ENCODE measurements around the gene ARHGEF17.

ARHGEF17 gene

DNA sequence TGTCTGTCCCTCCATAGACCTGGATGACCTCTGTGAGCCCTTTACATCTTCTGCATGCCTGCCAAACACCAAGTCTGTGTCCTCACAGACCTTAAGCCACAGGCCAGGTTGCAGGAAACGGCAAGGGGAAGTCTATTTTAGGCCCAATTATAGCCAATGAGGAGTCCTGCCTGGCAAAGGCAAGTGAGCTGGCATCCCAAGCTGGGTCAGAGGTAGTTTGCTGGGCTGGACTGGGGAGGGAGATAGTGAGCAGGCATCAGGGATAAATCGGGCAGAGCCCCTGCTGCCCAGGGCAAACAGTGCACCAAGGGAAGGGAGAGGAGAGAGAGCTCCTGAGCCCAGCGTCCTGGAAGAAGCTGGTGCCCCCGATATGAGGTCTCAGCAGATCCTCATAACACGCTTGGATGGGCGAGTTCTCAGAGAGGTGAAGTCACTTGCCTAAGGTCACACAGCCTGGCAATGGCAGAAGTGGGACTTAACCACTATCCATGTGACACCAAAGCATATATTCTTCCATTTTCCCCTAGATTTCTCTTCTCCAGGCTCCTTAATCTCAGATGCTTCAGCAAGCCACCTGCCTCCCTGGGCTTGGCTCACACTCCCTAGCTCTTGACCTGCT, 64.4 kb downstream of the ARHGEF17 start:
- TF ChIP-seq SIN3A (IDR thresholded peaks at IDR 0.05; ENCODE audit: borderline replicate concordance, insufficient read depth, low read length) = no peak
- TF ChIP-seq, protein P1, sequence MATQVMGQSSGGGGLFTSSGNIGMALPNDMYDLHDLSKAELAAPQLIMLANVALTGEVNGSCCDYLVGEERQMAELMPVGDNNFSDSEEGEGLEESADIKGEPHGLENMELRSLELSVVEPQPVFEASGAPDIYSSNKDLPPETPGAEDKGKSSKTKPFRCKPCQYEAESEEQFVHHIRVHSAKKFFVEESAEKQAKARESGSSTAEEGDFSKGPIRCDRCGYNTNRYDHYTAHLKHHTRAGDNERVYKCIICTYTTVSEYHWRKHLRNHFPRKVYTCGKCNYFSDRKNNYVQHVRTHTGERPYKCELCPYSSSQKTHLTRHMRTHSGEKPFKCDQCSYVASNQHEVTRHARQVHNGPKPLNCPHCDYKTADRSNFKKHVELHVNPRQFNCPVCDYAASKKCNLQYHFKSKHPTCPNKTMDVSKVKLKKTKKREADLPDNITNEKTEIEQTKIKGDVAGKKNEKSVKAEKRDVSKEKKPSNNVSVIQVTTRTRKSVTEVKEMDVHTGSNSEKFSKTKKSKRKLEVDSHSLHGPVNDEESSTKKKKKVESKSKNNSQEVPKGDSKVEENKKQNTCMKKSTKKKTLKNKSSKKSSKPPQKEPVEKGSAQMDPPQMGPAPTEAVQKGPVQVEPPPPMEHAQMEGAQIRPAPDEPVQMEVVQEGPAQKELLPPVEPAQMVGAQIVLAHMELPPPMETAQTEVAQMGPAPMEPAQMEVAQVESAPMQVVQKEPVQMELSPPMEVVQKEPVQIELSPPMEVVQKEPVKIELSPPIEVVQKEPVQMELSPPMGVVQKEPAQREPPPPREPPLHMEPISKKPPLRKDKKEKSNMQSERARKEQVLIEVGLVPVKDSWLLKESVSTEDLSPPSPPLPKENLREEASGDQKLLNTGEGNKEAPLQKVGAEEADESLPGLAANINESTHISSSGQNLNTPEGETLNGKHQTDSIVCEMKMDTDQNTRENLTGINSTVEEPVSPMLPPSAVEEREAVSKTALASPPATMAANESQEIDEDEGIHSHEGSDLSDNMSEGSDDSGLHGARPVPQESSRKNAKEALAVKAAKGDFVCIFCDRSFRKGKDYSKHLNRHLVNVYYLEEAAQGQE (IDR thresholded peaks at IDR 0.05; ENCODE audit: insufficient read depth in 1 of 2, low read depth in 2 of 2, low read length in 2 of 2) = no peak

DNA sequence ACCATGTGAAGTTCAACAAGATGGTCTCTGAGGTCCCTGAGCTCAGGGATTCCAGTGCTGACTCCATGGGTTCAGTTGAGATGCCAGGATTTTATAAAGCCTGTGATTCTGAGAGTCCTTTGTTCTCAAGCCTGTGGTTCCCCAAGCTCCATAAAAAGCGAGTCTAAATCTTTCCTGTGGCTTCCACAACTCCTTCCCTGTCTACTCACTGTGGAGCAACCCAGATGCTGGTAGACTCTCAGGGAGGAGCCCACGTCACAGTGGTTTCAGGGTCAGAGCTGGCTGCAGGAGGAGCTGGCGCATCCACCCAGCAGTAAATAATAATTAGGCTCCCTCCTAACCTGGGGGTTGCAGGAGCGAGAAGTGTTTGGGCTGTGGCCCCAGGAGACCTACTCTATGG, 66.1 kb downstream of the ARHGEF17 start:
- TF ChIP-seq POLR2AphosphoS5 (IDR thresholded peaks at IDR 0.05; ENCODE audit: low read depth, low read length) = no peak
- TF ChIP-seq, protein P1 (IDR thresholded peaks at IDR 0.05; ENCODE audit: insufficient read depth in 1 of 2, low read depth in 2 of 2, low read length in 2 of 2) = no peak
- TF ChIP-seq TAF1 (IDR thresholded peaks at IDR 0.05; ENCODE audit: borderline replicate concordance, insufficient read depth, low read length) = no peak
- no peak for TF ChIP-seq SIN3A (IDR thresholded peaks at IDR 0.05; ENCODE audit: borderline replicate concordance, insufficient read depth, low read length)
- TF ChIP-seq FOXP2 (optimal IDR thresholded peaks at IDR 0.05; ENCODE audit: borderline replicate concordance, extremely low read depth, extremely low read length, insufficient read depth) = no peak

DNA sequence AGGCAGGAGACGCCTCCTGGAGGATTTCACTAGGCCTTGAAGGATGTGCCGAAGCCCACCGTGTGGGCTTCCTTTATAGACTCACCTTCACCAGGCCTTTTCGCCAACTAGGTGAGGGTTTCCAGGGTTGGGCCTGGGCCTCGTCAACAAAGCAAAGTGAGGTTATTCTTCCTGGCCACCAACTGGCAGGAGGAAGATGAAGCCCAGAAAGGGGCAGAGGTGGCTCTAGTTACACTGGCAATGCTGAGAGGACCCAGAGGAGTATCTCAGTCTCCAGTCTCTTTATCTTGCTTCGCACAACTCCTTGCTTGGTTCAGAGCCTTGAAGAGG, 67.7 kb downstream of the ARHGEF17 start:
- TF ChIP-seq, protein P1 (IDR thresholded peaks at IDR 0.05; ENCODE audit: insufficient read depth in 1 of 2, low read depth in 2 of 2, low read length in 2 of 2) = no peak
- TF ChIP-seq FOXP2 (optimal IDR thresholded peaks at IDR 0.05; ENCODE audit: borderline replicate concordance, extremely low read depth, extremely low read length, insufficient read depth) (no peak), POLR2AphosphoS5 (IDR thresholded peaks at IDR 0.05; ENCODE audit: low read depth, low read length) (no peak), SIN3A (IDR thresholded peaks at IDR 0.05; ENCODE audit: borderline replicate concordance, insufficient read depth, low read length) (no peak), TAF1 (IDR thresholded peaks at IDR 0.05; ENCODE audit: borderline replicate concordance, insufficient read depth, low read length) (no peak)

DNA sequence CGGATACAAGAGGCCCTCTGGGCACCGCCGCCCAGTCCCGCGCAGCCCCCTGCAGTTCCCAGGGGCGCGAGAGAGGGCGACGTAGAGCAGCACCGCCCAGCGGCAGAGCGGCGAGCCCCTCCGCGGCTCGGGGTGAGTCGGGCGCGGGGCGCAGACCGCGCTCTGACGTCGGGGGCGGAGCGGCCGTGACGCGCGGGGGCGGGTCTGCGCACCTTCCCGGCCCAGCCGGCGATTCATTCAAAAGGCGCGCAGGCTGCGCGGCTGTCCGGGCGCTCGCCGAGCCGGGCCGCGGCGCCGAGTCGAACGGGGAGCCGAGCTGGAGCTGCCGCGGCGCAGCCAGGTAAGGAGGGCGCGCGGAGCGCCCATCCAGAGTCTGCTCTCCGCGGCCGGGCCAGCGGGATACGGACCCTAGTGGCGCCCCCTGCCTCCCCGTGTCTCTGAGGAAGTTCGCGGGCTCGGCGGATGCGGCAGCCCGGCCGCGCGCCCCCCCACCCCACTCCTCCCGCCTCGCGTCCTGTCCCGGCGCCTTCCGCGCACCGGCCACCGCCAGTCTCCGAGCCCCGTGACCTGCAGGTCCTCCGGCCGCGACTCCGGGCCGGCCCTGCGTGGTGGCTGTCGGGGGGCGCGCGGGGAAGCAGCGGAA, 68.2 kb downstream of the ARHGEF17 start, which contains the start of gene RELT:
Gene RELT, plus strand, starts transcription at position 240 of the 643 bp plus-strand sequence. CDS start 12,738 bp downstream, outside the sequence.
- TF ChIP-seq FOXP2 (optimal IDR thresholded peaks at IDR 0.05; ENCODE audit: borderline replicate concordance, extremely low read depth, extremely low read length, insufficient read depth) = peak; percentile 89
- TF ChIP-seq TAF1 (IDR thresholded peaks at IDR 0.05; ENCODE audit: borderline replicate concordance, insufficient read depth, low read length) = peak; percentile 95
- TF ChIP-seq, protein P1 (IDR thresholded peaks at IDR 0.05; ENCODE audit: insufficient read depth in 1 of 2, low read depth in 2 of 2, low read length in 2 of 2) = peak; percentile 23 to 50; a peak in 1 of 4 replicates
- TF ChIP-seq POLR2AphosphoS5 (IDR thresholded peaks at IDR 0.05; ENCODE audit: low read depth, low read length) = peak; percentile 97
- 0 out of 2 replicates have a peak, but pooled peaks have one; percentile 8 for TF ChIP-seq SIN3A (IDR thresholded peaks at IDR 0.05; ENCODE audit: borderline replicate concordance, insufficient read depth, low read length)
